OCI-LY7 (cell line): ENCODE measurements around the gene OR1K1.

Experiments
- CTCF ChIP-seq: fragments of 200-600 bp; sonication (generic); conservative IDR thresholded peaks from 2 replicates; pipeline ENCODE4 v1.5.1; 2014; ENCODE audit warnings: mild to moderate bottlenecking, antibody characterized with exemption, low read length, moderate library complexity, mixed read lengths
- EZH2phosphoT487 ChIP-seq: fragments of 200-600 bp; sonication (generic); IDR thresholded peaks from 2 replicates; pipeline ENCODE4 v1.6.1; 2018; ENCODE audit warnings: low read depth, borderline replicate concordance, mild to moderate bottlenecking, mixed run types, antibody characterized with exemption, low read length, moderate library complexity, mixed read lengths

GRCh38 chr9:122814545-122814944 lies 14.6 kb downstream of the OR1K1 start:
- no peak for TF ChIP-seq CTCF
- no peak for TF ChIP-seq EZH2phosphoT487
